ENCODE measurements around the gene SYTL4.

SYTL4 gene

DNA sequence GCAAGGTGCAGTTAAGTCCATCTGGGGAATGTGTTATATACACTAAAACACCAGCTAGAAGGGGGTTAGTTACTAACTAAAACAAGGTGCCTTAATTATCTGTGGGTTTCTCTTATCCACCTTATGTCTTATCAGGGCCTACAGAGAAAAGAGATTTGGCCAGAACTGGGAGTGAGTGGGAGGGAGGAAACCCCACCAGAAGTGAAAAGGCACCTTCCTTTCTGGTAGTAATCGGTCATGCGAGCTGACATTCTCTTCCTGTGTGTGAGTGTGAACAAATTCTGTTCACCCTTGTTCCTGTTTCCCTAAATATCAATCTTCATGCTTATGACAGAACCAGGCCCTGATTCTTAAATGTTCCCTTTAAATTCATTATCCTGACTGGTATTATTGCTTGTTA is 44.4 kb downstream of the SYTL4 start:
- DNase-seq = no peak

DNA sequence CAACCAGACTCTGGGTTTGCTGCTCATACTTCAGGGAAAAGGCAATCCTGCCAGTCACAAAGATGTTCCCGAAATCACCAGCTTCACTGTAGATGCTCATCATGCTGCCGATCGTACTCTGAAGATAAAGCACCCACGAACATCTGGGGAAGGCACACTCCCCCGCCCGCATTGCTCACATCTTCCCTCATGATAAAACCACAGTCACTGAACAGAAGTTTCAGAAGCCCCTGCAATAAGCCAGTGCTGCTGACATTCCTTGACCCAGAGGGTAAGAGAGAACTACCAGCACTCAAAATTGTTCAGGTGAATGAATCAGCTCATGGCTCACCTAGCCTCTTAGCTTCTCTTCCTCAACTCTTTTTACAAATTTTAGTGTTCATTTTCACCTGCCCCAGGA is 44.8 kb downstream of the SYTL4 start:
- no peak for DNase-seq

DNA sequence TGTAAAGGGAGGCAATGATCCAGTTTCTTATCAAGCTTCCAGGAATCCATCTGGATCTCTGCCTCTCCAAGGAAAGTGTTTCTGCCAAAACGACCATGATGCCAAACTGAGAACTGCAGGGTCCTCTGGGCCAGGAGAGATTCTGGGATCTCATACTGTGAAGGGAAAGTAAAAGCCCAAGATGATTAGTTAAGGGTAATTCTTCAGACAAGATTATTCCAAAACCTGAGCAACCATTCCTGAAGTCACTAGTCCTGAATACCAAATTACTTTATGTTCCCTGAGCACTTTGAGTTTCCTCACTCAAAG is 46.0 kb downstream of the SYTL4 start:
- no peak for DNase-seq

DNA sequence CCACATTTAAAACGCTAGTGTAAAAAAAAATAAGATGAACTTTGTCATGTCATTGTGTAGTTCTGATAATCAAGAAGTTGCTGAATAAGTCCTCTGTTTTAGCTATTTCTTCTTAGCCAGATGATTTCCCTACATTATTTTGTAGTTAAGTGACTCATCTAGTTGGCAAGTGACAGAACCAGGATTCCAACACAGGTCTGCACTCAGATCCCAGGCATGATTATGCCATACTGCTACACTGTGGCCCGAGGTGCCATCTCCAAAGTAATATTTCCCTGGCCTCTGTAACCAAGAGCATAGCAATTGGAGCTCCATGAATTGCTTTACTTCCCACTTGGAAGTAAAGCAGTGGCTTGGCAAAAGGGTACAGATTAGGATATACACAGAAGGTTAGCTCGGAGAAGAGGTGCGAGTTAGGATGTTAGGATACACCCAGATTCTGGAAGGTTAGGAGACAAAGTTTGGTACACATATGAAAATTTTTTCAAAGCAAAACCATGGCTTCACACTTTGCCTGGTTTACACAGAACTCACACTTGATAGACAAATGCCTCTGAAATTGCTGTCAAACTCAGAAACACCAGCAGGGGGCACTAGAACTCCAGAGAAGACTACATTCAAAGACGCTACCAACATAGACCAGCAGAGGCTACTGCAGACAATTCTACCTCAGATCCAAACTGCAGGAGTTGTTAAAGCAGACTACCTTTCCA is 46.5 kb downstream of the SYTL4 start:
- DNase-seq = peak; percentile 45

DNA sequence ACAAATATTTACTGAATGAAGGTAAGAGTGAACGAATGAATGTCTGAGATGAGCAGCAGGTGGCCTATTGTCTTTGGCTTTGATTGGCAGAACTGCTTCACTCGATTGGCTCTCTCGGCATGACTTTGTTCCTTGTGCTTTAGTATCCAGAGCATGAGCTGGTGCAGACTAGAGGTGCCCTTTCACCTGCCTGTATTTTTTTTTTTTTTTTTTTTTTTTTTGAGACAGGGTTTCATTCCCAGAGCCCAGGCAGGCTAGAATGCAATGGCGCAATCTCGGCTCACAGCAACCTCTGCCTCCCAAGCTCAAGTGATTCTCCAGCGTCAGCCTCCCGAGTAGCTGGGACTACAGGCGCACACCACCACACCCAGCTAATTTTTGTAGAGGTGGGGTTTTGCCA is 49.0 kb downstream of the SYTL4 start:
- DNase-seq = no peak

DNA sequence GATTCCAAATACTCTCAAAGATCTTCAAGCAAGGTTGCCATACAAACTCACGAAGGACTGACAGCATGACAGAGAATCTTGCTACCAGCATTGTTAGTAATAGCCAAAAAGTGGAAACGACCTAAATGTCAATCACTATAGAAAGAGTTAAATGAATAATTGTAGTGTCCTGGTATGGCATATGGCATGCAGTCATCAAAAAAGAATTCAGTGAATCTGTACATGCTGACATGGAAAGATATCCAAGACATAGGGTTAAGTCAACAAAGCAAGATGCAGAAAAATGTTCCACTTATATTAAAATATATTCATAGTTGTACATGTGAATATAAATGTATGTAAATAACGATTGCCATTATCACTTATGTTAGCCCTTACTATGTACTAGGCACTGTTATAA is 50.3 kb downstream of the SYTL4 start:
- no peak for DNase-seq

DNA sequence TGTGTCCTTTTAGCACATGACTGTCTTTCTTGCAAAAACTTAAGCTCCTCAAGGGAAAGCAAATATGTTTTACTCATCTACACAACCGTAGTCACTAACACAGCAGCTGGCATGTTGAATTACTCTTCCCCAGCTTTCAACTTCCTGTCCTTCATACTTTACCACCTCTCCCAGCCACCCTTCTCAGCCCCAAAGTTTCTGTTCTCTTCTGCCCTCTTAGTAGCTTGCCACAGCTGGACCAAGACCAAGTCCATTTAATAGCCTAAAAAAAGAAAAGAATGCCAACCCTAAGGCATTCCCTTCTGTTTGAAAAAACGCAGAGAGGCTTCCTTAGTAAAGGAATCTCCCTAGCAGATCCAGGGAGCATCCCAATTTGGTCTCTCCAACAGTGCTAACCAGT is 51.2 kb downstream of the SYTL4 start:
- DNase-seq = no peak

DNA sequence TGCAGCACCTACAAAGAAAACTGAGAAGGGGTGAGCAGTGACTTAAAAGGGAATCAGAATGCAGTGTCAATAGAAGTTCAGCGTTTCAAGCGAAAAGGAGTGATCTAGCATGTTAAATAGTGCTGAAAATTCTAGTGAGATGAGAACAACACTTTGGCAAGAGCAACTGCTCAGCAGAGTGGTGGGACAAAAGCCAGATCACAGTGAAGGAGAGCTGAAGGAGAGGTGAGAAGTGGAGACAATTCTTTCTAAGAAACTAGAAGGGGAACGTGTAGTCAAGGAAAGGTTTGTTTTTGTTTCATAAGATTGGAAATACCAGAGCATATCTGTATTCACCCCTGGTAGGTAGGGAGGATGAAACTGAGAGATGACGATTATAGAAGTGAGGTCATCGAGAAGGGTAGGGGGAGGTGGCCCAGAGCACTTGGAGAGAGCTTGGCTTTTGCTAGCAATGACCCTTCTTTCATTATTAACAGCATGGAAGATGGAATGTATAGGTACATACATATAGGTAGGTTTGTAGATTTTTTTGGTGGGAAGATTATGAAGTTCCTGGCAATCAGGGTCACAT is 54.2 kb downstream of the SYTL4 start:
- no peak for DNase-seq

DNA sequence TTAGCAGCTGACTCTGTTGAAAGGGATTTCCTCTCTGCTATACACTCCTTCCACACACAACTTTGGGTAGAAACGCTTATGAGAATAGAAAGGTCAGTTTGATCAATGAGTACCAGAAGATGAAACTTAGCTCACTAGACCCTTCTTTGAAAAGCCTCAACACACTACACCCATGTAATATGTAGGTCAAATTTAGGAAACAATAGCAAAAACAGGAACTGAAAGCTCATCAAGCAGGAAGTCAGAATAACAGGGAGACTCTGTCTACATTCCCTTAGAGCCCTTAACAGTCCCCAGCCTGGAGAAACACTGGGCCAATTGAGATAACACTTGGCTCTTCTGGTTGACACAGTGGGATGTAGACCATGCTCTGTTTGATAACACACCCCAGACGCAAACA is 57.2 kb downstream of the SYTL4 start:
- DNase-seq = no peak

DNA sequence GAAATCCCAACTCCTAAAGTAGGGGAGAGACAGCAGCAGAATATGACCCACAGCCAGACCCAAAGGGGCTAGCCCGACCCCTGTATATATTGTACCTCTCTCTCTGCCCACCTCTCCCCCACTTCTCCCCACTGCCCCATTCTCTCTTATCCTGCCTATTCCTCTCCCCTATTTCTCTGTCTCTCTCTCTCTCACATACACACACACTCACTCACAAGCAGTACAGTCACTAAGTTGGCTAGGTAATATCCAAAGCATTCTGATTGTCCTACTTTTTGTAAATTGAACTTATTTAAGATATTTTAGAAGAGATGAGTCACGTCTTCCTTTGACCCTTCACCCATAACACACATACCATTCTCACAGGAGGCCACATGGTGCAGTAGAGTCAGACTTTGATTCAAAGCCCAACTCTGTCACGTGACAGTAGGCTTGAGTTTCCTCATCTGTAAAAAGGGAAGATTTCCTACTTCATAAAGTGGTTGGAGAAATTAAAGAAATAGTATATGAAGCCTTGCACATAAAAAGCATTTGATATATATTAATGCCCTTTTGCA is 58.4 kb downstream of the SYTL4 start:
- no peak for DNase-seq

DNA sequence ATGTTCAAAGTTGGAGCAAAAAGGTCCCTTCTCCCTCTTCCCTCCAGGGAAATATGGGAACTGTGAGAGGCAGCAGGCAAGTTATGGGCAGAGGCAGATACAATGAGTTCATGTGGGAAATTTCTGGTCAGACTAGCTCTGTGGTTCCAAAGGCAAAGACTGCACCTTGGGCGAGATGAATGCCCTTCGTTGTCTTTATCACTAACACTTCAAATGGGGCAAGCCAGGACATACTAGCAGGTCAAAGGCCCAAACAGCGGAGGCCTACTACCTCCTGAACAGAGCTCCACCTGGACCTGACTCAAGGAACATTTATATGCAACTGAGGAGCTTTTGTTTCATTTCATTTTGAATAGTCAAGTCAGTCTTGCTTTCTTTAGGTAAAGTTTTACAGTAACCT is 59.0 kb downstream of the SYTL4 start:
- no peak for DNase-seq

DNA sequence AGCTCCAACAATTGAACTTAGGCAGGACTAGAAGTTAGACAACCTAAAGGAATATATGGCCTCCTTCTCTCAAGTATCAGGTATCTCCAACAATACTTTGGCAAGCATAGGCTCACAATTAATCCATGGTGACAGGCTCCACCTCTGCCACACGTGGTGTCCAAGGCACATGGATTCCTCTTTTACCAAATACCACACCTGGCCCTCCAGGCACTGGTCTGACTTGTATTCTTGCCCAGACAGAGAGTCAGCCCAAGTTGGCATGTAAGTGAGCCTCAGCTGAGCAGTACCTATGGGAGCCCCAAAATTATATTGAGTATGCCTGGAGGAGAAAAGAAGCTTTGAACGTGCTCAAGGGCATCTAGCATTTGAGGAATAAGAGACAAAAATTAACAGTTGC is 68.3 kb downstream of the SYTL4 start:
- DNase-seq = no peak

DNA sequence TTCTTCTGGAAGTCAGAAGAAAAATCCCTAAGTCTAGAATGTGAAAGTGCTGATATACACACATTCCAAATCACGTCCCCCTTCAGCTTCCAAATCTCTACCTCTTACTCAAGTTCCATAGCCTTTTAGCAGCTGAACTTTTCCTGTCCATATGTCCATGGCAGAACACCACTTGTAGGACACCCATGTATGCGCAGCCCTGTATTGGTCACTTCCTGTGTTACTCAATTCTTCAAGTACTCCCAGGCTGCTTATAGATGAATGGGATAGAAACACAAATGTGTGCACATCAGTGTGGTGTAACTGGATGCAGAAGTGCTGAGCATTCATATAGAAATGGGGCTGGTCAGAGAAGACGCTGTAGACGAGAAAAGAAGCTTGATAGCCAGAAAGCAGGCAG is 69.1 kb downstream of the SYTL4 start:
- DNase-seq = no peak

DNA sequence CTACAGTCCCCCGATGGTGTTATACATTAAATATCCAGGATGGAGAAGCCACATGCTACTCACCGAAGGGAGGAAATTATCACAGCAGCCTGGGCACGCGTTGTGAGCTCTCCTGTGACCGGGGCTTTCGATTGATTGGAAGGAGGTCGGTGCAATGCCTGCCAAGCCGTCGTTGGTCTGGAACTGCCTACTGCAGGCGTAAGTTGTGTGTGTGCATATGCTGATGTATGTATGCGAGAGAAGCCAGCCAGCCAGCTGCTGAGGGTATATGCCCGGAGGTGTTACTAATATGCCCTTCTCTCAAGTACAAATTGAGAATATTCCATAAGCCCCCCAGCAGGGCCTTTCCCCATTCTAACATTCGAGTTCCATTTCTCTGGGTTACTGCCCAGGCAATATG is 69.8 kb downstream of the SYTL4 start:
- DNase-seq = no peak

DNA sequence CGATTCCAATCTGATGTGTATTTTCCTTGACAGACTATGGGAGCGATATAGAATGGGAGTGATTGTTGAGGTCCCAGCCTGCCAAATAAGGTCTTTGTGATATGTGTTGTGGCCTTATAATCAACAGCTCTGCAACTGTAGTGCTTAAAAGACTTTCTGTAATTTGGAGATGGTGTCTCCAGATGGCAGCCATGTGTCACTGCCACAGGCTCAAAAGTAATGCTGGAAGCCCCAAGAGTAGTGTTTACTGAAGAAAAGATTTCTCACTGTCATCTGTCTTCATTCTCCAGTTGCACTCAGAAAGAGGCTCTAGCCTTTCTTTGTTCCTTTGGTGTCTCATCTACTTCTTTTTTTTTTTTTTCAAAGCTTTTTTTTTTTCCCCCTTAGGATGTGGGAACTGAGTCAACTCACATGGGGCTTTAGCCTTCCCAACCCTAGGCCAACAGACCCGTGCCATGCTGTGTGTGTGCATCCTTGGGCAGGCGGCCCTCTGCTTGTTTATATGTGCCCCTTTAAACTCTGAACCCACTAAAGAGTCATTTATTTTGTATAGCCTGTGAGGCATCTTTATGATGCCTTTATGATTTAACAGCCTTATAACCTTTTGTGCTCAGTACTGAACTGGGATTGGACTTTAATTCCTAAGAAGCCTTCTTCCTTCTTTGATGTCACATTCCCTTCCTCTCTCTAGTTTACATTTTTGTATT is 72.3 kb downstream of the SYTL4 start:
- DNase-seq = no peak

DNA sequence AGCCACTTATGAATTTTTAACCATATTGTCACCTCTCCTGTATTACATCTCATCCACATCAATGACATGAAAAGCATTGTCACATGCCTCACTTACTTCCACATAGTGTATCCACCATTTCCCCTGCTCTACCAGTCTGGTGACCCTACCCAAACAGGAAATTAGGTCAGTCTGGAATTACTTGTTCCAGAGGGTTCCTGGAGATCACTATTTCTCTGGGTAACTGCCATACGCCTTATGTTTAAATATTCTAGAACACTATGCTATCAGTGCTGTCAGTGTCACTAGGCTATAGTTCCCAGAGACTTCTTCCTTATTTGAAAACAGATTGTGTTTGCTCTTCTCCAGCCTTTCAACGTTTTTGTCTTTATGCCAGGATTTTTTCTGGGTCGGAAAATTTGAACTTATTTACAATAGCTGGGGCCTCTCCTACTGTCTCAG is 73.0 kb downstream of the SYTL4 start:
- DNase-seq = no peak

DNA sequence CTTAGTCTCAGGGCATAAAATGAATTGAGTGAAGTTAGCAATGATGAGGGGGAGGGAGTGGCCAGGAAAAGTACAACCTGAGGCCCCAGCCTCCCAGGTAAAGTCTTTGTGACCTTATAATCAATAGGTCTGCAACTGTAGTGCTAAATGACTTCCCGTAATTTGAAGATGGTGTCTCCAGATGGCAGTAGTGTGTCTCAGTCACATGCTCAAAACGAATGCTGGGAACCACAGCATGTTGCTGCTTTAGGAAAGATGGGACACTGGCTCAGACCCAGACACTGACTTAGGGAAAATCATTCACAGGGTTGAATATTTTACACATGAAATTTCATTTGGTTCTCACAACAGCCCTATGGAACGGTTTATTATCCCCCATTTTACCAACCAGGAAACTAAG is 77.7 kb downstream of the SYTL4 start:
- DNase-seq = no peak

DNA sequence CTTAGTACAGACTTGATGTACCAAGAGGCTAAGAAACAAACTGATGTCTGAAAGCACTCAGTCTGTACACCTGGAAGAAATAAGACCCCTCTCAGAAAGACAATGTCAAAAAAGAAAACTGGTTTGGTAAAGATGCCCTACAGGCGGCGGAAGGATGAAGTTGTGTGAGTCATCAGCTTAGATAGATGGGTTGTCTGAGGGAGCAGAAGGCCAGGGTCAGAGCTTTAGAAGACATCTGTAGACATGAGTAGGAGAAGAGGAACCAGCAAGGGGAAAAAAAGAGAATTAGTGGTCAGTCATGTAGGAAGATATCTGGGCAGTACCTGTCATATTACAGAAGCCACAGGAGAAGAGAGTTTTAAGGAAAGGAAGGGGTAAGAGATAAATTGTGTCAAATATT is 79.7 kb downstream of the SYTL4 start:
- no peak for DNase-seq

DNA sequence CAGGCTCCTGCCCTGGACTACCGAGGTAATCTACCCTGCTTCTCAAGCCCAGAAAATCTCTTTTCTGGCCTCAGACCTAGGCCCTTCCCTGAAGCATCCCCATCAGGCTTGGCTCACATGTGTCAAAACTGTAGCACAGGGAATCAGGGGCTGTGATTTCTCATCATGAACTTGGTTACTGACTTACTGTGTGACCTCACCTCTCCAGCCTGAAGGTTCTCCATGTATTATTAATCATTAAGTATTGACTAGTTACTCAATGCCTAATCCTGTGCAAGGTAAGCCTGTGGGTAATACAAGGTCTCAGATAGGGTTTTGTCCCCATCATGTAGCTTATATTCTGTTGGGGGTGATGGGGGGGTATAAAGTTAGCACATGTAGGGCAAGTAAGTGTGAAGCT is 81.1 kb downstream of the SYTL4 start:
- DNase-seq = no peak

DNA sequence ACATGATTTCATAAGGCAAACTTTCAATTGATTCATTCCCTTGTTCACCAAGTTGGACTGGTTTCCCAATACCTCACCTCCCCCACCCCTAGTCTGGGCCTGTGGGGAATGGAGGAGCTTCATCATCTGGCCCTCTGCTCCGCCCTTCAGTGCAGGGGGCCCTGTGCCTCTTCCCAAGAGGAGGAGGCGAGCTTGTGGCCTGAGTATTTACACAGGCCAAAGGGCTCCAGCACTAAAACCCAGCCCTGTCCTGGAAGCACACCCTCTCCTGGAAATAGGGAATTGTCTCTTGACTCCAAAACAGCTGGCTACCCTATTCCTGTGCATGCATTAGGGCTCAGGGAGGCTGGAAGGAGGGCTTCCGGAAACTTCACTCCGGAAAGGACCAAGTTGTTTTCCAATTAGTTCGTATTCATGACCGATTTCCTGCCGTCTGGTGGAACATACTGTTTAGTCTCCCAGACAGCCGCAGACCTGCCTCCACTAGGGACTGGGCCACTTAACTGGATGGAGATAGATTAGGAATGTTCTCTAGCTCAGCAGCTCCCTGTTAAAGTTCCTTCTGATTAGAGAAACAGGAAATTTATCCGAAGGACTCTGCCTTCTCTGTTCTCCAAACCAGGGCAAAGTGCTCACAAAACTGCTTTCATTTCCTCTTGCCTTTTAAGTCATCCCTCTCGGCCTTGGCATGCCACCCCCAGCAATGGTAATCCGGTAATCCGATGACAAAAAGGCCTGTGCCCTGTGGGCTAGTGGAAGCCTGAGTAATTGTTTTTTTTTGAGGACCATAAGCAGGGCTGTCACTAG is 82.2 kb downstream of the SYTL4 start:
- DNase-seq = no peak

DNA sequence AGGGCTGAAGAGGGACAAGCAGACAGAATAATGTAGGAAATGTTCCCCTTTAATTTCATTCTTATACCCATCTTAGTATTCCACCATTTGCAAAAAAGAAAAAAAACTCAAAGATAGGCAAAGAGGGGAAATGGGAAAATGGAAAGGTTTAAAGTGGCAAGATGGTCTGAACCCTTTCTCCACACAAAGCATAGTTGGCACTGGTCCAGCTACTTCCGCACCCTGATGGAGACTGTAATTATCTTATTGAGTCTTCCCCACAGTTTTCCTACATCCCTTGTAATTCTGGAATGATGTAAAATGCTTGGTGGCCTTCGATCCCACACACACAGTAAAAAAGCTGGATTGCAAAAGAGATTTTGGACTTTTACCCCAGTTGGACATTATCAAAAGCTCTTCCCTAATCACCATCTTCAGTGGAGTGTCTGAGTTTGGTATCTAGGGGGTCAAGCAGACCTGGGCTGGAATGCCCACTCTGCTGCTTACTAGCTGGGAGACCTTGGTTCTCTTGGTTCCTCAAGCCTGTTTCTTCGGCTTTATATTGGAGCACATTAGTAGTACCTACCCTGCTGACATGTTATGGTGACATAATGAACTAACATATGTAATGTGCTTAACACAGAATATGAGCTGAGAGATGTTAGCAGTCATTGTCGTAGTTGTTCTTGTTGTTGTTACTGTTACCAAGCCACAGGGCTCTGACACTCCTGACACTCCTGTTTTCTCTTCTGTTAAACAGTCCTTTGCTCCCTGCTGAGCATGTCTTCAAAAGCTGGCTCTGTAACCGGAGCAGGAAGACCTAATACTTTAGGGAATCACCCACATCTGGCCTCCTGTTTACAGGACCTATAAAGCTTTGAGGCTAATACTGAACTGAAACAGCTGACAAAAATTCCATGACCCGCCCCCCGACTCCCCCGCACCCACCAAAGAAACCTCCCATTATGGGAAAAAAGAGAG is 83.2 kb downstream of the SYTL4 start:
- no peak for DNase-seq

DNA sequence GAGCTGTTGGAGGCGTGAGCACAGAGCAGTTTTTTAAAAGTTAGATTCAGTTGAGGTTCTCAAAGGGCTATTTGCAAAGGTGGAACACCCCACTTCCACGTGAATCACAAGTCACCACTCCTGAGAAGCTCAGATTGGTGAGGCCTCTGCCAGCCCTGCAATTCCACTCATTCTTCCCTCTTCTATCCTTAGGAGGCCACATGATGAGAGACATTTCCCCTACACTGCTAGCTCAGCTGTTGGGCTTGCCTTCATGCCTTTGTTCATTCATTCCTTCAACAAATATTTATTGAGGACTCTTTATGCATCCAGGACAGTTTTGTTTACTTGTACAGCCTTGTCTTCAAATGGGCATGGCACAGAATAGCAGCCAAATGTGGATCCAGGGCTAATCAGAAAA is 84.2 kb downstream of the SYTL4 start:
- no peak for DNase-seq
